Gastrocnemius medialis (tissue), 4 donors: ENCODE measurements around the gene NCK2.

Experiments used
- POLR2A ChIP-seq, 2 donors: fragments of 450-650 bp; IDR thresholded peaks; one replicate each; pipeline ENCODE4 v1.6.1; 2017; ENCODE audit warnings: antibody characterized with exemption in 2 of 2, mild to moderate bottlenecking in 2 of 2, moderate library complexity in 2 of 2
- TF ChIP-seq, protein P1 (sequence below), 5 experiments: fragments of 450-650 bp in 3 of 5; fragments of 200-600 bp in 2 of 5; sonication (generic) in 2 of 5; IDR thresholded peaks in 4 of 5; conservative IDR thresholded peaks in 1 of 5; 1 replicate in 4 of 5; 2 replicates in 1 of 5; pipeline ENCODE4 v1.5.1; 2016 to 2019; ENCODE audit warnings: antibody characterized with exemption in 5 of 5, mild to moderate bottlenecking in 3 of 5, moderate library complexity in 3 of 5

GRCh38 chr2:105852066-105852465 lies 107.4 kb downstream of the NCK2 start:
- TF ChIP-seq, protein P1, sequence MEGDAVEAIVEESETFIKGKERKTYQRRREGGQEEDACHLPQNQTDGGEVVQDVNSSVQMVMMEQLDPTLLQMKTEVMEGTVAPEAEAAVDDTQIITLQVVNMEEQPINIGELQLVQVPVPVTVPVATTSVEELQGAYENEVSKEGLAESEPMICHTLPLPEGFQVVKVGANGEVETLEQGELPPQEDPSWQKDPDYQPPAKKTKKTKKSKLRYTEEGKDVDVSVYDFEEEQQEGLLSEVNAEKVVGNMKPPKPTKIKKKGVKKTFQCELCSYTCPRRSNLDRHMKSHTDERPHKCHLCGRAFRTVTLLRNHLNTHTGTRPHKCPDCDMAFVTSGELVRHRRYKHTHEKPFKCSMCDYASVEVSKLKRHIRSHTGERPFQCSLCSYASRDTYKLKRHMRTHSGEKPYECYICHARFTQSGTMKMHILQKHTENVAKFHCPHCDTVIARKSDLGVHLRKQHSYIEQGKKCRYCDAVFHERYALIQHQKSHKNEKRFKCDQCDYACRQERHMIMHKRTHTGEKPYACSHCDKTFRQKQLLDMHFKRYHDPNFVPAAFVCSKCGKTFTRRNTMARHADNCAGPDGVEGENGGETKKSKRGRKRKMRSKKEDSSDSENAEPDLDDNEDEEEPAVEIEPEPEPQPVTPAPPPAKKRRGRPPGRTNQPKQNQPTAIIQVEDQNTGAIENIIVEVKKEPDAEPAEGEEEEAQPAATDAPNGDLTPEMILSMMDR (IDR thresholded peaks at IDR 0.05 in 4 of 5, conservative IDR thresholded peaks at IDR 0.05 in 1 of 5), result no peak
- TF ChIP-seq POLR2A (IDR thresholded peaks at IDR 0.05), result no peak
